GM19023 (cell line): ENCODE data around the gene LRP1B.
"Not testable (repeated sequence)": the region's sequence is repeated elsewhere in the genome, so short reads cannot be mapped to it uniquely, and the experiment has no call there.

ENCODE experiments used
- ATAC-seq: cut with Tn5 transposase; IDR thresholded peaks from one replicate; pipeline ENCODE4 v1.9.1; 2021; ENCODE audit warnings: mild to moderate bottlenecking, moderate library complexity; ENCODE audit not compliant: unreplicated experiment

Gene LRP1B

DNA sequence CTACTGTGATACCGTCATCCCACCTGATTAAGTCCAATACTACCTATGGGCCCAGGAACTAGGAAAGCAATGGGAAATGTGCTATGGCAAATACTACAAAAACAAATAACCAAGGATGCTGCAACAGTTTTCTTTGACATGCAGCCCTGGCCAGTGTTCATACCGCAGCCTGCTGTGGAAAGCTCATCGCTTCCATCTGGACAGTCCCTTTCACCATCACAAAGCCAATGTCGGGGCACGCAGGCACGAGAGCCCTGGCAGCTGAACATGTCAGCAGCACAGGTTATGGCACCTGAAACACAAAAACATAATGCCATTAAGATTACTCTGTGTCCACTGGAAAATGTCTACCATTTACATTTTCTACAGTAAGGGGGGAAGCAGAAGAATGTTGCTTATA lies 1621.1 kb downstream of the LRP1B start:
- no peak for ATAC-seq

DNA sequence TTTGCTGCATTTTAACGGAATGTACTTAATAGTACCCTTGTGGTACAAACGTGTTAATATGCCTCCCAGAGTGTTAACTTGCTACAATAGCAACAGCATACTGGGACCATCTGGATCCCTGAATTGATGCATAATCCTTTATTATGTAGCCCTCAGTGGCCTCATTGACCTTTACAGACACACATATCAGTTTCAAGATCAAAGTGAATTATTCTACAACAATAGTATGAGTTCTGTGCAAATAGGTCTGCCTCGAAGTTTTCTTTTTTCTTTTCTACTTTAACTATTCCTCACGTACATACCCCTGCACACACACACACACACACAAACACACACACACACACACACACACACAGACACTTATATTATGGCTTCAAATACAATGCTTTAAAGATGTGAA lies 1622.1 kb downstream of the LRP1B start:
- no peak for ATAC-seq

DNA sequence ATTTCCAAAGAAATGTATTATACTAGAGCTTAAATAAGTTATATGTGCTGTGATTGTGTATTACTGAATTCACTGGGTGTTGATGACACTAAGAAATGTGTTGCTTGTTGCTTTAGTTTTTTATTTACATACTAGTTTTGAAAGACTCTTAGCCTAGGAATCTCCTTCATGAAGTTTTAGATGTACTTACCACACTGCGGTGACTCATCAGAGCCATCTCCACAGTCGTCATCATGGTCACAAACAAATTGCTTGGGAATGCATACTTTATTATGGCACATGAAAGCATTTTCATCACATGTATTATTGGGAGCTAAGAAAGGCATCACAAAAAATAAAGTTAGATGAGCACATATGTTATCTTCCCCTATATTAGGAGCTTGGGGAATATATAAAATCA lies 1624.2 kb downstream of the LRP1B start:
- ATAC-seq: no peak

DNA sequence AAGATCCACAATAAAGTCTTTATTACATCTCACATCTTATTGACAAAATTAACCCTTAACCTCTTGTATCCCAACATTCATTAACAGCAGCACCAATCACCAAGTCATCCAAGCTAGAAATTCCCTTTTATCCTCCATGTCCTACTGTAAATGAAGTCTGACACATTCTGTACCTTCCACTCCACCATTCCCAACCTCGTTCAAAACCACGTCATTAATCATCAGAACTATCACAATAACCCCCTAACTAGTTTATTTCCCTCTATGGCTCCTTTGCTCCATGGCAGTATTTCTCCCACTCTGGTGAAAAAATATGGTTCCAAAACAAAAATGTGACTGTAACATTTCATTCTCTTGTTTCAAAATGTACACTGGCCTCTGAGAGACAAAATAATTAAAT lies 1626.2 kb downstream of the LRP1B start:
- ATAC-seq: no peak

DNA sequence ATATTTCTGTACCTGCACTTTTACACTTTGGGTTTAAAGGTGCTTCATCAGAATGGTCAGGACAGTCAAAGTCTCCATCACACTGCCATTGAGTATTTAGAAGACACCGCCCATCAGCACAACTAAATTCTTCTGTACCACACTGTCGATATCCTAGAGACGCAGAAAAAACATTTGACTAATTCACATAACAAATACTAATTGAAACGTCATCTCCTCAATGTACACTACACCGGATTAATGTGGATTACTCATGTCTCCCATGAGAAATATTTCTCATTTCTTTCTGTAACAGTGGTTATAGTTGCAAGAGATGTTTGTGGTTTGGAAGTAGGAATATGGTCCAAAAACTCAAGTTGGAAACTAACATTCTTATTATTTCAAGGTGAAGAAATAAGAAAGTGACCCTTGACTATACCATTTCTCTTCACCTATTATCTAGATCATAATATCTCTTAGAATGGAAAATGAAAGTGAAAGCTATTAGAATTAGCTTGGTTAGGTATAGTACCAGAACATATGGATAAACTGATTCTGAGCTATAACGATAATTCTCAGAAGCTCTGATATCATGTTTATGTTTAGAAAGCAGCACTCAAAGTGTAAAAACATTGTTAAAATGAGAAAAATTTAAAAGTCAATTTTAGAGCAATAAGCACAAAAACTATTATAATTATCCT lies 1627.7 kb downstream of the LRP1B start:
- no peak for ATAC-seq

DNA sequence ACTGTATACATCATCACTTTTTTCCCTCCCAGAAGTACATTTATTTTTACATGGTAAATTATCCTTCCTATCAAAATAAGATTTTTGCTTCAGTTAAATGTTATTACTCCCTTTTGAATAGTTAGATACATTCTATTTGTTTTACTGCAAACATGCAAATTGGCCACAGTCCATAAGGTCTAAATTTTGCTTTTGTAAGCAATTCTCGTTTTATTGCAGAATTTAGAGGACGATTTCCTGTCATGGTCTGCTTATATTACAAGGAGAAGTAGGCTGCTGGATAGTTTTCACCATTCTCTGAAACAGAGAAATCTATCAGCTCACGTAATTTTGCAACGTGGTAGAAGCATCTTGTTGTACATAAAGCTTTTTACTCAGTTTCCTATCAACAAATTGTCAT lies 1632.5 kb downstream of the LRP1B start:
- ATAC-seq: no peak

DNA sequence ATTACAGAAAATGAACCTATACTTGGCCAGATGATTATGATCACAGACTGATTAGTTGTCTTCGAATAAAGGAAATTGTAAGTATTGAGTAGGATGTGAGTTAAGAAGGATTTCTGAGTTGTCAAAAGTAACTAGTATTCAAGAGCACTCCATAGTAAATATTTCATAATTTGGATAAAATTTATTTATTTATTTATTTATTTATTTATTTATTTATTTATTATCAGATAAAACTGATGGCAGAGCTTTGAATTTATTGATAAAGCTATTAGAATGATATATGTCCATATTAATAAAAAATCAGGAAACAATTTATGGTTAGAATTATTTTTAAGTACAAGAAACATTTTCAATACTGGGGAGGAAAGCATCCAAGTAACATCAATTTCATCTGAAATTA lies 1634.1 kb downstream of the LRP1B start:
- ATAC-seq: no peak

DNA sequence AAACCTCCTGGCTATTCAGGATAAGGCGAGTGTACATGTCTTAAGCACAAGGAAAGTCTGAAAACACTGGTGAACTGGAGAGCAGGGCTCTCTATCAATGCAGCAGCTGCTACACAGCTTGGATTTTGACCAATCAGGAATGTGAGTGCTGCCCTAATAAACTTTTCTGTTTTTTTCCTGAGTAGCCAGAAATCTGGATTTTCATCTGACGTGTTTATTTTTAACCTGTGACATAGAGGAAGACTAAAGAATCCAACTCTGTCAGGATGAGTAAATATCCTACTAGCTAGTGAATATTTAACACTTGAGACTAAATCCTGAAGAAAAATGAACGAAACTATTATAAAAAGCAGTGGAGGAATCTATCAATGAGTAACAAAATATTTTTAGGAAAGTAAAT lies 1638.9 kb downstream of the LRP1B start:
- ATAC-seq: no peak

DNA sequence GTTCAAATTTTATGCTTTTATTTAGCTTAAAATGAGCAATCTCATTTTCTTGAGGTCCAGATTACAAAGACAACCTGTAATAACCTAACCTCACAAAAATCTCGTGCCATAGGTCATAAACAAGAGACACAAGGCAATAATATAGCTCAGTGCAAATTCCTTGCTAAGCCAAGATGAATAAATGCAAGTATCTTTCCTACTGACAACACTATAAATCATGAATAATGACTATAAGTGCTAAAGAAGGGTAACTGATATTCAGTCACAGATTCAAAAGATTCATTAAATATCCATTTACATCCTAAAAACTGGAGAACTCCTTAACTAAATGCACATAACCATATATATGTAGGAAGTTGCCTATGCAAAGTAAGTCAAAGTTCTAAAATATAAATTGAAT lies 1641.6 kb downstream of the LRP1B start:
- ATAC-seq: no peak

DNA sequence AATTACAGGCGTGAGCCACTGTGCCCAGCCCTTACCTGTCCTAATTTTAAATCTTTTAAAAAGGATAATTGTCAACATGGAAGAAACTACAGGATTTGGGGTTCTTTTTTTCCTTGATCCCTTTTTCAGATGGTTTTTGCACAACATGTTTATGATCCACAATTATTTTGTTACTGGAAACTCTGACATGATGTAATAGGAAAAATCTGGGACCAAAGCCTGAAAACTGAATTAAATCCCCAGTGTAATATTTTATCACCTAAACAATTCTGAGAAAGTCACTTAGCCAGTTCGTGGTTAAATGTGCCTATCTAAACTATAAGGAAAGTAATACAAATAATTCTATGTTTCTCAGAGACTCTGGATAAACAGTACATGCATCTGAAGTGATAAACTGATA lies 1649.7 kb downstream of the LRP1B start:
- no peak for ATAC-seq

DNA sequence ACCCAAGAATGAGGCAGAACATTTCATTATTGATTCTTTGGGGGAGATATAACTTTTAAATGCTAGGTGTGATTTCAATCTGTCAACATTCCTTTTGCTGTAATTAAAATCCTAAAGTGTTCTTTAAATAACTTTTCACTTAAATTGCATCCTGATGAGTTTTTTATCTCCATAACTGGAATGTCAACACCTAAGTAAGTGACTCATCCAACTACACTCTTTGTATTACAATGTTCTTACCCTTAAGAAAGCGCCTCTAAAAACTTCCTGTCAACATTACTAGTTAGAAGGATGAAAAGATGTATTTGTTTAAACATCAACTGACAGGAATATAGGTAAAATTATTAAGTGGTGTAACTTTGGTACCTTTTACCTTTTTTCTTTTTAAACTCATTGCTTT lies 1657.0 kb downstream of the LRP1B start:
- ATAC-seq: no peak

DNA sequence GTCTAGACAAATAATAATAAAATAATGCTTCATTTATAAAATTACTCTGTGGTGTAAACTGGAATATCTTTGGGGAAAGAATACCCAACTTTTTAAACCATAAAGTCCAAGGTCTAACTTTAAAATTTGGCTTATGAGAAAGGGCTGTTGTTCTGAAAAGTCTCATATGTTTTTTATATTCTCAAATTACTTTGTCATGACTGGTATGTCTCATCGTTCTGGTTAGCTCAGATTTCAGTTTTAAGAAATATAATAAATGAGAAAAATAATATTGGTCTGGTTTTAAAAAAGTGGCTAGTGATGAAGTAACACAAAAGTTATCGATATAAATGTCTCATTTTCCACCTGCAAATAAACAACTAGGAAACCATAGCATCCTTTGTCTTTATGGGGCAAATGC lies 1658.1 kb downstream of the LRP1B start:
- ATAC-seq: no peak

DNA sequence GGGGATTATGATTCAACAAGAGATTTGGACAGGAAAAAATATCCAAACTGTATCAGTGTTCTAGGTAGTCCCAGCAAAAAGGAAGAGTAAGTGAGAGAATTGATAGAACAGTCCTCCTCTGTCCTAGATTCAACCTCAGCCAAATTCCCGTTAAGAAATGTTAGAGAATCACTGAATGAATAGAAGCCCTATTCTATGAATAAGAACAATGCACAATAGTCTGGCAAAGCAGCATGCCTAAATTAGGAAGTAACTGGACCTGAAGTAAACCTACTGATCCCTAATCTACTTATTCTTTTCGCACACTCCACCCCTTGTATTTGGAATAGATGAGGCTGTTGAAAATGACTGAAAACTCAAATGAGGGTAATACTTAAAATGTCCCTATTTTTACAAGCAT lies 1665.5 kb downstream of the LRP1B start:
- ATAC-seq: no peak

DNA sequence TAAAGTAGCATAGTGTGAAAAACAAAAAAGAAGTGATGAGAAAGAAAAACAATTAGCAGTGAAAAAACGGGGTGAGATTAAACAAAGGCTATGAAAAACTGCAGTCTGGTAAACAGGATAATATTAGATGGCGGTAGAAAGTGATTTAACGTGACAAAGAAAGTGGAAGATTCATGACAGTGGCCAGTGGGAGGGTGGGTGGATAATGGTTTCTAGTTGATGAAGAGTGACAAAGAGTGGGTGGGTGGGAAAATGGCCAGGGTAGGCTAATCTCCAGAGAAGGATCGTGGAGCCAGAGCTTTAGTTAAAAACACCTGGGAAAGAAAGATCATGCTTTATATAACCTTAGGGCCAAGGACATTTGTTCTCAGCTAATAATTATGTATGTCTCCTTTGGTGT lies 1667.8 kb downstream of the LRP1B start:
- ATAC-seq: no peak

DNA sequence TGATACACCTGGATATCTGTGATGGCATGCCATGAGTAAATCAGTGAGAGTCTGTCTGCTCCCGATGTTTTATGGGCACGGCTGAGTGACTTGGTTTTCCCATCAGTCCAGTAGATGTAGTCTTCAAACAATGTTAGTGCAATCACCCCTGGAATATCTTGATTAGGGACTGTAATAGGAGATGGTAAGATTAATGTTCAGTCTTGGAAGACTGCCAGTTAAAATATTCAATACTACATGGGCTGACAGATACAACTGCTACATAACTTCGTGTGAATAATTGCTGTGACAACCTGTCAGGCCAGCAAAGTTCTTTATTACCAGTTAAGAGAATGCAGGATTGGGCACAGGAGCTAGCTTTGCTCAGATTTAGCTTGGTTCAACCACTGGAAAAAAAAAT lies 1673.3 kb downstream of the LRP1B start:
- no peak for ATAC-seq

DNA sequence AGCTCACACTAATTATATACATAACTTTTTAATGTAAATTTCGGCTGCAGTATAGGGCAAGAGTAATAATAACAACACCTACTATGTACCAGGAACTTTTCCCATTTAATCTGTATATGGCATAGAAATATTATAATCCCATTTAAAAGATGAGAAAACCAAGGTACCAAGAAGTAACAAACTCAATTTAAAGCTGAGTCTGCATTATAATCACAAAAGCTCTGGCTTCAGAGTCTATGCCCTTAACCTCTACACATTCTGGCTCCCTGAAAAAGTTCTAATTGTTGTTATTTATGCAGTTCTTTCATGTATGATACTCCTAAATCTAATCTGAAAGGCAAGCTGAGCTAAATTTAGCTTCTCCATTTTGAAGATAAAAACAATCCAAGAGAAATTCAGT lies 1675.5 kb downstream of the LRP1B start:
- no peak for ATAC-seq

DNA sequence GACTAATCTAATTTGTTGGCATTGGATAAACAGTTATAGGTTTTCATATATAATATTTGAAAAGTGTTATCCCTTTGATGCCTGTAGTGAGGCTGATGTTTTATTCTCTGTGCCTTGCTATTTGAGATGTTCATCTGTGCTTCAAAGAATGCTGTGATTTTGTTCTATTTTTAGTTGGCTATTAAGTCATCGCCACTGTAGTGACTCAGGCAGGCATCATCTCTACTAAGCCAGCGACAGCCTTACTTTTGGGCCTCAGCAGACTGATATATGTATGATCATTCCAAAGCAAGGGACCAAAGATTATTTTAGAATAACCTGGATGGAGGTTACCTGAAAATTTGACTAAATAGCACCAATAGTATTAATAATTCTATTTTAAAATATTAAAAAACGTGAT lies 1676.1 kb downstream of the LRP1B start:
- ATAC-seq: no peak

DNA sequence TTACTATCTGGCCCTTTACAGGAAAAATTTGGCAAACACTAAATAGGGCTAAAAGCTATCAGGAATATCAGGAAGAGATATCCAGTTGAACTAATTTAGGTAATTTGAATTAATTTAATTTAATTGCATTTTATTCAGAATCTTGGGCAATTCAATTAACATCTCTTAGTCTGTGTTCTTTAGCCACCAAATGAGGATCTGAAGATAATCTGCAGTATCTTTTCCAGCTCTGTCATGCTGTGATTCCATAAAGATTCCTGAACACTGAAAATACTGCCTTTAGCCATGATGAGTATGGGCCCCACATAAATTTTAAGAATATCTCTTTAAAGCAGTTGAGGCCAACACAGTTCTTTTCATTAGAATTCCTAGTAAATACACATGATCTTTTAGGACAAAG lies 1679.5 kb downstream of the LRP1B start:
- no peak for ATAC-seq

DNA sequence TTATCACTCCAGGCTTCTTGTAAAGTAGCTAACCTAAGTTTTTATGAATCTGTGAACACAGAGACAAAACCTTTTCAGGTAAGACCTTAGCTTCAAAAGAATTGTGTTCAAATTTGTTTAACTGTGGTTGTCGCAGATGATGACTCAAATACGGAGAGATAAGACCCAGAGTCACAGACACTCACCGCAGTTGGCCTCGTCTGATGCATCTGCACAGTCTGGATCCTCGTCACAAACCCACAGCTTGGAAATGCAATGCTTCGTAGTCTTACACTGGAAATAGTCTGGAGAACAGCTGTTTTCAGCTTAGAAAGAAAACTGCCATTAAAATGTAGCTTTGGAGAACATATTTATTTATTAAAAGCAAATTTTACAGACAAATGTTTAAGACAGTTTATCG lies 1688.5 kb downstream of the LRP1B start:
- no peak for ATAC-seq

DNA sequence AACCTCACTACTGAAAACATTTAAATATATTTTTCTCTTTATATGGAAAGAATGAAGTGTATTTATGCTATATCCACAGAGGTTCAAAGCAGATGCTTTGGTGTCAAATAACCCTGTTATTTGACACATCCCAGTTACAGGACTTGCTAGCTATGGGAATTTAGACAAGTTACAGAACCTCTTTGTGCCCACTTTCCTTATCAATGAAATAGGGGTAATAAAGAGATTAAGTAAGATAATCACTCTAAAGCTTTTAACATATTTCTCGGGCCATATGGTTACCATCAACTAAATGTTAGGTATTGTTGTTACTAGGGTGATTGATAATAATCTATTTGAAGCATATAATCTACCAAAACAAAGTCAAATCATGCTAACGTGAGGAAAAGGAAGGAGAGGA lies 1690.0 kb downstream of the LRP1B start:
- ATAC-seq: no peak

DNA sequence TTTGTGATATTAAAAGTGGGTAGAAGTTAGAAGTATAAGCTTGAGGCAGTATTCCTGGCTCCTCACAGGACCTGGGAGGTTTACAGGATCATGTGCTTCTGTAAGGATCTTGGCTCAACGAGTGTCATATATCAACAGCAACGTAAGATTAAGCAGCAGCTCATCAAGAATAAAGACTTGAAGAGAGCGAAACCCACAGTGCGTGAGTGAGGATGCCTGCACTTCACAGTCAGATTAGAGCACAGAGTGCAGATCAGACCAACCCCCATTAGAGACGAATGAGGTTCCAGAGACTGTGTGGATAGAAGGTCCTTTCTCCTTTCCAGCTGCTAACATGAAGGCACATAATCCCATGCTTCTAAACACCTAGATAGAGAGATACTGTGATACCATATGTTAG lies 1693.9 kb downstream of the LRP1B start:
- no peak for ATAC-seq

DNA sequence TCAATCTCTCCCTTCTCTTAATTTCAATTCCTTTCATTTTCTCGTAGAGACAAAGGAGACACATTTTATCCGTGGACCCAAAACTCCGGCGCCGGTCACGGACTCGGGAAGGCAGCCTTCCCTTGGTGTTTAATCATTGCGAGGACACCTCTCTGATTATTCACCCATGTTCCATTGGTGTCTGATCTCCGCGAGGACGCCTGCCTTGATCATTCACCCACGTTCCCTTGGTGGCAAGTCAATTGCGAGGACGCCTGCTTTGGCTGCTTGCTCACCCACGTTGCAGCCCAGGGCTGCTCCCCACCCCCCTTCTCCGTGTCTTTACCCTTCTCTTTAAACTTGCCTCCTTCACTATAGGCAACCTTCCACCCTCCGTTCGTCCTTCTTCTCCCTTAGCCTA lies 1703.8 kb downstream of the LRP1B start:
- not testable (repeated sequence) for ATAC-seq

DNA sequence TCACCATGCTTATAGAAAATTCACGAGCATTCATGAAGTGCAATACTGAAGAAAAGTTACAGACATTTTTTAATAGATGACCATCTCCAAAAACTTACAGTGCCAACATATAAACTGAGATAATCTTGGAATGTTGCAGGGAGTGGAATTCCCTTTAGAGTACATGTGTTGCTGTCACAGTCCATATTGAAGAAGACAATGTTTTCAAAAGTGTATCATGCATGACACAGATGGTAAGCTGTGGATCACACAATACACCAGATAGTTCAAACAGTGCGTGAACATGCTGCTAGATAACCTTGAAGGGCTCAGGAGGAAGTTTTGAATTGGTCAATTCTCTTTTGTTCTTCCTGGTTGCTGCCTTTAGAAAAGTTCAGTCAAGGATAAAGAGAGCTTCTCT lies 1706.3 kb downstream of the LRP1B start:
- ATAC-seq: no peak

DNA sequence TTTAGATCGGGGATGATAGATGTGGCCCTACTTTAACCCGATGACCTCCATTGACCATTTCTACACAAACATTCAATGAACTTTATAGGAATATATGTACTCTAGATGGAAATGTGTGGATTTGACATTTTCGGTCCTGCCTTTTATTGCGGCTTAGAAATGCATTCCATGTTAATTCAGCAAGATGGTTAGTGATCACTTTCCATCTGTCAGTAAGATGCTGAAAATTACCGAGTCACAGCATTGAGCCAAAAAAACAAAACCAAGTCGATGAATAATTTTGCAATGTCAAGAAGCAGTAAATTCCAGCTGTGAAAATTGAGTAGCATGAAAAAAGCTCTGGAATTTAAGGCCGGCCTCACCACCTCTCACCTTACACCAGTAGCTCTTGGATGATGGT lies 1708.1 kb downstream of the LRP1B start:
- ATAC-seq: no peak
